ENCODE data around the gene GPR39.

DNA sequence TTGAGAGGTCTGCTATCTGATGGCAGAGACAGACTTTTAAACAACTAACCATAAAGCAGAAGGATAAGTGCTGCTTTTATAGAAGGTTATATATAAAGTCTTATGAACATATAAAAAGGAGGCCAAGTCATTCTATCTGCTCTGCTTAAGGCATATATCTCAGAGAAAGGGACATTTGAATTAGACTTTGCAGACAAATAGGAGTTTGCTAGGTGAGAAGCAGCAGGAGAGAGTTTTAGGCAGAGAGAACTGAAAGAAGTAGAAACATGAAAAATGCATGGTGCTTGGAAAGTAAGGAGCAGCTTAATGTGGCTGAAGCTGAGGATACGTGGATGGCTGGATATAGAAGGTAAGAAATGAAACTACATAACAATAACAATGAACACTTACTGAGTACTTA lies 188.0 kb downstream of the GPR39 start:
- no peak for TF ChIP-seq CTCF (conservative IDR thresholded peaks at IDR 0.05; ENCODE audit: low read length)
- TF ChIP-seq EZH2phosphoT487 (IDR thresholded peaks at IDR 0.05; ENCODE audit: borderline replicate concordance, low read depth, low read length), result no peak
